ENCODE measurements around the gene CHD8.

The CHD8 gene

GRCh38 chr14:21408147-21408546 lies 47.8 kb downstream of the CHD8 start:
- TF ChIP-seq CTCF (IDR thresholded peaks at IDR 0.05; ENCODE audit: control insufficient read depth, extremely low read depth, insufficient read depth) = no peak
- no peak overlapping the region for H3K4me3 ChIP-seq (ENCODE audit: low read depth, low read length)
- DNase-seq (ENCODE audit: low read depth) = no peak

- no peak for DNase-seq (ENCODE audit: low read depth)
- no peak overlapping the region for H3K4me3 ChIP-seq (ENCODE audit: low read depth, low read length)
- no peak for TF ChIP-seq CTCF (IDR thresholded peaks at IDR 0.05; ENCODE audit: control insufficient read depth, extremely low read depth, insufficient read depth)
These were observed 49.7 kb downstream of the CHD8 start for GRCh38 chr14:21406213-21406612.

- TF ChIP-seq CTCF (IDR thresholded peaks at IDR 0.05; ENCODE audit: control insufficient read depth, extremely low read depth, insufficient read depth) = no peak
- DNase-seq (ENCODE audit: low read depth) = no peak
- H3K4me3 ChIP-seq (ENCODE audit: low read depth, low read length) = no peak overlapping the region
These were observed 50.8 kb downstream of the CHD8 start for GRCh38 chr14:21405097-21405496.

- H3K4me3 ChIP-seq (ENCODE audit: low read depth, low read length) = no peak overlapping the region
- DNase-seq (ENCODE audit: low read depth) = no peak
- TF ChIP-seq CTCF (IDR thresholded peaks at IDR 0.05; ENCODE audit: control insufficient read depth, extremely low read depth, insufficient read depth) = no peak
These were observed 56.5 kb downstream of the CHD8 start for GRCh38 chr14:21399311-21399870.

GRCh38 chr14:21398901-21399300 lies 57.0 kb downstream of the CHD8 start:
- TF ChIP-seq CTCF (IDR thresholded peaks at IDR 0.05; ENCODE audit: control insufficient read depth, extremely low read depth, insufficient read depth) = no peak
- no peak overlapping the region for H3K4me3 ChIP-seq (ENCODE audit: low read depth, low read length)
- no peak for DNase-seq (ENCODE audit: low read depth)

- no peak overlapping the region for H3K4me3 ChIP-seq (ENCODE audit: low read depth, low read length)
- peak; percentile 36 for TF ChIP-seq CTCF (IDR thresholded peaks at IDR 0.05; ENCODE audit: control insufficient read depth, extremely low read depth, insufficient read depth)
- DNase-seq (ENCODE audit: low read depth) = no peak
These were observed 60.5 kb downstream of the CHD8 start for GRCh38 chr14:21395450-21395849.

- no peak overlapping the region for H3K4me3 ChIP-seq (ENCODE audit: low read depth, low read length)
- no peak for TF ChIP-seq CTCF (IDR thresholded peaks at IDR 0.05; ENCODE audit: control insufficient read depth, extremely low read depth, insufficient read depth)
- DNase-seq (ENCODE audit: low read depth) = no peak
These were observed 70.6 kb downstream of the CHD8 start for GRCh38 chr14:21385188-21385904.

Measured in LNCaP clone FGC (cell line).